Posterior cingulate gyrus (tissue), 11 donors: ENCODE data around the gene PDGFC.

ENCODE experiments used
- DNase-seq, 10 donors: peaks; one replicate each; pipeline versions ENCODE4 v3.0.0 to v3.0.0-alpha.2; 2020 to 2021; ENCODE audit warnings: mixed read lengths in 3 of 10
- intact Hi-C: fragments of 100-400 bp; cut with DNase I; formaldehyde crosslinking; loops from one replicate; pipeline ENCODE4 v1.15.1; 2023

Gene PDGFC

DNA sequence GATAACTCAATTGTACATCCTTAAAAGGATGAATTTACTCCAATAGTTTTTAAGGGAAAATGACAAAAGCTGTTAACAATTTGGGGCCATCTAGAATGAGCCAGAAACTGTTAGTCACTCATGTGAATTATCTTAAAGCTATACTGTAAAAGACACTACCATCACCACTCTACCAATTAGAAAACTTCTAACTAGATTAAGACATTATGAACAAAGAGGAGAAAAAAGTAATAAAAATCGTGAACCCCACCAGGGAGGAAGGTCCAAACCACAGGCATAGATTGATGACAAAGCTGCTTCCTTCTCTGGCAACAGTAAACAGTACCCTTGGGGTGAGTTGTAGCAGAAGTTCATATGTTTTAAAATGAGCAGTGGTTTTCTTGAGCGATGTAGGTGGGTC, 106.1 kb downstream of the PDGFC start:
- intact Hi-C loops = no loop called here

DNA sequence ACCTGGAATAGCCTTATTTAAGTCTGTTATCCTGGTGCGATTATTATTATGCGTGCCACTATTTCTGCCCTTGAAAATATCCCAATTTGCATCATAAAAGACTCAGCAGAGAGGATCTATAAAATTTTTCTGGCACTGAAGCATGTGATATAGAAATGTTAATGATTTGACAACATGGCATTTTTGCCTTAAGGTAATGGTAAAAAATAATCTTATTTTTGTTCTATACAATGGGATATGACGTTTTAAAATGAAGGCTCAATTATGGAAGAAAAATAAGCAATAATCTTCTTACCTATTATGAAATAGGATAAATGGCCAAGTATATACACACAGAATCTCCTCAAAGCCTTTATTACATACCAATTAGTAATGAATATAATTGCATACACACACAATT, 113.5 kb downstream of the PDGFC start:
- DNase-seq = no peak
- intact Hi-C loops = no loop called here

More for the DNA sequence above, 106.1 kb downstream of the PDGFC start:
- DNase-seq = no peak

DNA sequence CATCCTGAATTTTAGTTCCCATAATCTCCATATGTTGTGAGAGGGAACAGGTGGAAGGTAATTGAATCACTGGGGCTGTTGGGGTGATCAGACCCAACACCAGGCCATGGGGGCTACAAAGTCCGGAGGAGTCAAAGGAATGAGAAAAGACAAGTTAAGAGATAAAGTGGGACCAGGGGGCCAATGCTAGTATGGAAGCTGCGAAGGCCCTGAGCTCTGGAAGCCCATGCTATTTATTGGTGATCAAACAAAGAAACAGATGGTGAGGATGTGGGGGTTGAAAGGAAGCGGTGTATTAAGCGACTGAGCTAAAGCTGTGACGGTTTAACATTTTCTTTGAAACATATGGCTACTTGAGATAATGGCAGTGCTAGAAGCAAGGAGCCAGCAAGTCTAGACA, 132.8 kb downstream of the PDGFC start:
- intact Hi-C loops = no loop called here
- no peak for DNase-seq

GRCh38 chr4:156837625-156838345, 133.8 kb downstream of the PDGFC start:
- DNase-seq = no peak
- intact Hi-C loops = no loop called here

GRCh38 chr4:156832886-156833285, 138.7 kb downstream of the PDGFC start:
- DNase-seq = no peak
- intact Hi-C loops = no loop called here

DNA sequence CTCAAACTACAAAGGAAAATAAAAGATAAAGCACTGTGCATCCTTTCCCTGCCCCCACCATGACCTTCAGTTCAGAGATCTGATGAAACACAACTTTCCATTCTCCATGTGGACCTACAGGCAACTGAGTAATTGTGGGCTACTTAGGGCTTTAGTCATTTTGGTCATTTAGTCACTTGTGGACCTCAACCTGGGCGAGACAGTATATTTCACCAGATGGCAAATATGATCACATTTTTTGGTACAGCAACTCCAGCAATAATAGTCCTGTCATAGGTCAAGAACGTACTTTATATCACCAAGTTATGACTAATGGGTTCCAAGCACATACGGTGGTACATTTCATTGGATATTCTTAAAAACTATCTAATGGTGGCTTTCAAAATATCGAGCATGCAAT, 141.2 kb downstream of the PDGFC start:
- no peak for DNase-seq
- intact Hi-C loops = no loop called here

DNA sequence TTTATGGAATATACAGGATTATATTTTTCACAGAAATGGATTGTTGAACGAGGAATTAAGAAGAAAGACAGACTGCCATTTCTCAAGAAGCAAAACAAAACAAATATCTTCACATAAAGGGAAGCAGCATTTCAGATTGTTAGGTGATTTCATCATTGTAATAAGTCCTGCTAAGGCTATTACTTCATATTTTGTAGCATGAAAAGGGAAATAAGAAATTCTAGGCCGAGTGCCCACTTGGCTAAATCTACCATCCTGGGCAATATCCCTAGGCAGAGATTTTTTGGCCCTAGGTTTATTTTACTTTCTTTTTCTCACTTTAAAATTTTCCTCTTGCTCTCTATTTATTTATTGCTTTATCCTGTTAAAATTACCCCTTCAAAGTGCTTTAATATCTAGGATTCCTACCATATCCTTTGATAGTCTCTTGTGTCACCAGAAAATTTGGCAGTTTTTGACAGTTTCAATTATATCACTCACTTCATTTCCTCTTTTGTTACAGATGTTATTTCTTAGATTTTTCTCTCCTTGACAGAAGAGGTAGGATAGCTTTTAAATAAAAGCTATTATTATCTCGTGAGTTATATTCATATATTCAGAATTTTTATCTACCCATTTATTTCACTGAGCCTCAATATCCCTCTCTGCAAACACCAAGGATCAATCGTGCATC, 142.3 kb downstream of the PDGFC start:
- intact Hi-C loops = no loop called here
- DNase-seq = no peak

DNA sequence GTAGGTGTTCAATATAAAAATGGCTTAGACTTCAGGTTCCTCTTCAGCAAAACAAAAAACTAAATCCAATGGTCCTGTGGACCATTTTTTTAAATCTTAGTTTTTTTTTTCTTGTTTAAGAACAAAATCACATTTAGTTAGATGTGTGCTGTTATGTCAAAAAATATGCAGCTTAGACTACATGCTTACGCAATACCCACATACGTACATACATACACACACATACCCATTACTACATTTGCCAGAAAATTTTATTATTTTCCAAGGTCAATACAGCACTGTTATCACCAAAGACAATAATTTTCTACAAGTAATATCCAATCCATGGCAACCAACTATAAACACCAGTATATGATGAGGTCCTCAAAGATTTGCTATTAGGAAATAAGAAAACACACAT, 144.1 kb downstream of the PDGFC start:
- intact Hi-C loops = no loop called here
- no peak for DNase-seq

DNA sequence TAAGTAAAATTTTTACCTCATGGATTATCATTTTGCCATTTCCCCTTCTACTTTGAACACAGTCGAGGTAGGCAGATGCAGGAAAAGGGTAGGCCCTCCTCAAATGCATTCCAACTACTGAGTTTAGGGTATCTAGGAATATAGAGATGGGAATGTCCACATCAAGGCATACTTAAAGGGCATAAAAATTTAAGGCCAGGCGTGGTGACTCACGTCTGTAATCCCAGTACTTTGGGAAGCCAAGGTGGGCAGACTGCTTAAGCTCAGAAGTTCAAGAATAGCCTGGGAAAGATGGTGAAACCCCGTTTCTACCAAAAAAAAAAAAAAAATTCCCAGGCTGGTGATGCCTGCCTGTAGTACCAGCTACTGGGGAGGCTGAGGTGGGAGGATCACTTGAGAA, 146.5 kb downstream of the PDGFC start:
- intact Hi-C loops = no loop called here
- no peak for DNase-seq

DNA sequence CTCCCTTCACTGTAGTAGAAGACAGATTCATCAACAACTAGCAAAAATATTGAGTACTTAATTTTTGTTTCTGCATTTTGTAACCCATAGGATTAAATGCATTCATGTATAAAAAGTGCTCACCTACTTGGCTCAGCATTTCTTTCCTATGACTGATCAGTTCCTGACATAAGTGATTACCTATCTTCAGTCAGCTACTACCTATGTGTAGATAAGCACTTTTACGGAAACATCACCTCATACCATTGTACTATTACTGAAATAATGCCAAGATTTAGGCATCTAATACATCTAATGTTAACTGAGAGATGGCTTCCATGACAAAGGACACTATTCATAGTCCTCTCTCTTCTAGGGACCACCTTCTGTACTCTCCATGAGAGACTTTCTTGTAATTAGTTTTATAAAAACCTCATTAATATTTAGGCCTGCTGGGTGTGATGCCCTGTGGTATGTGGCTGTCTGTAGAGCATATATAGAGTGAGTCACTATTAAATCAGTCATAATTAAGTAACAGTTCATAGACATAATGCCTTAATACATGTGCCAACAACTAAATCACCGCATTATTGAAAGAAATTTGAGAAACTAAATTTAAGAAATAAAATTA, 147.0 kb downstream of the PDGFC start:
- intact Hi-C loops = no loop called here
- DNase-seq = no peak

GRCh38 chr4:156820931-156821330, 150.7 kb downstream of the PDGFC start:
- intact Hi-C loops = no loop called here
- no peak for DNase-seq

GRCh38 chr4:156816360-156816755, 155.2 kb downstream of the PDGFC start:
- no peak for DNase-seq
- intact Hi-C loops = no loop called here

DNA sequence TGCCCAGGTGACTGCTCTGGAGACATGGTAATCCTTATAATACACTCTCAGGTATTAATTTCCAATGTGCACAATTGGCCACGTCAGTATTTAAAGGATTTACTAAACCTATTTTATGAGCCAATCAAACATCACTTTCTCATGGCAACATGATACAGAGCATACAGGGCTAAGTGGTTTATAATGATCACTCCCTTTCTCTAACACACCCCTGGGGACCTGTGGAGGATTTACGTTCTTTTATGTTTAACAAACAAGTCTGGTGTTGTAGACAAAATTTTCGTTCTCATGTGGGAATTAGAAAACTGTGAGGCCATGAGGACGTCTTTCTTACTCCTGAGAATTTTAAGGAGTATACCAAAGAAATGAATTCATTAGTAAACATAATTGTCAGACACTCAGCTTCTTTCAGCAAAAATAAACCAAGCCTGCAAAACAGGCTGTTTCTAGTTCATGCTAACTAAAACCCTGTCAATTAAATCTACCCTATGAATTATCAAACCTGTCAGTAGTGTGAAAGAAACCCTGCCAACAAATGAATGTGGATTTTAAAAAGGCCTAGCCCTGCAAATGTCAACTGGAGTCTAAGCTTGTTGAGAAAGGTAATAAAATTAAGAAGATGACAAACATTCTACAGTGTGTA, 155.8 kb downstream of the PDGFC start:
- intact Hi-C loops = no loop called here
- DNase-seq = no peak

DNA sequence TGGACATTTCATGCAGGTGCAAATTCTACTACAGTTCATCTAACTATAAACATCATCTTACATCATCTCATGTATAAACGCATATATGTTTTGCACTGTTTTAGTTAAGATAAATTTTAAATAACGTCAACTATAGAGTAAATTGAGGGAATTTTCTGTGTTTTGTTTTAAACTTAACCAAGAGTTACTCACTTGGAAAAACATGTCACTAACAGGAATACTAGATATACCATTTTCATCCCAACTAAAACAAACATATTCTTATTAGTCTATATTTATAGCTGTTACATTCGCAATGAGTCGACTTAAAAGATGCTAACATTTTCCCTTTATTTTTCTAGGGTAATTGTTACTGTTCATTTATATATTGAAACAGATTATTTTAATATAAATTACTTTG, 159.6 kb downstream of the PDGFC start:
- intact Hi-C loops = no loop called here
- DNase-seq = no peak

- intact Hi-C loops = no loop called here
- no peak for DNase-seq
These were observed 160.3 kb downstream of the PDGFC start for GRCh38 chr4:156811286-156811685.

DNA sequence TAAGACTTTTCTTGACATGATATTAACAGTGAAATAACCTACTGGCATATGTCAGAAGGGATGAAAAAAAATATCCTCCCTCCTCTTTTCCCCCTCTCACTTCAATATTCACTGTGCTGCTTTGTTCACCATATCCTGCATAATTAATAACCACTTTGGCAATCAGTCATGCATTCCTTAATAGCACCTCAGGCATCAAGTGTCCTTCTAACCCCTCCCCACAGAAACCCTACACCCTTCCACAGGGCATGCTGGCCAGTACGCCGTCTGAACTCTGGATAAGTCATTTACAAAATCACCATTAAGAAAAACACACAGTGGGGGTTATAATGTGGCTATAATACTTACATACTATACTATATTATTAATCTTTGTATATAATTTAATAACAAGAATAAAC, 165.9 kb downstream of the PDGFC start:
- DNase-seq = no peak
- intact Hi-C loops = no loop called here

DNA sequence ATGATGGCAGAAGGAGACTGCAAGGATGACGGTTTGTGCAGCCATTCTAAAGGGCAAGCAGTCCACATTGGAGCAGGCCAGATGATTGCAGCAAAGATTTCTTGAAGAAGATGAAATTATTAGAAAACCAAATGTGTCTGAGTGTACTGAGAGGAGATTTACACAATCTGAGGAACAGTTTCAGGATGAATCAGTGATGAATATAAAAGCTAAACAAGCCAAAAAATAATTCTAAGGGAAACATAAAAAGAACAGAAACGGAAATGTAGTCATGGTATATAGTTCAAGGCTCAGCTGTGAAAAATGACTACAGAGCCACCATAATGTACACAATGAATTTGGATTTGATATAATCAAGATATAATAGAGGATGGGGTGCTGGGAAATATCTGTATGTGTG, 168.5 kb downstream of the PDGFC start:
- DNase-seq = no peak
- intact Hi-C loops = no loop called here

- no peak for DNase-seq
- intact Hi-C loops = no loop called here
These were observed 171.1 kb downstream of the PDGFC start for GRCh38 chr4:156800463-156800862.

- intact Hi-C loops = no loop called here
- no peak for DNase-seq
These were observed 172.4 kb downstream of the PDGFC start for GRCh38 chr4:156799121-156799589.

DNA sequence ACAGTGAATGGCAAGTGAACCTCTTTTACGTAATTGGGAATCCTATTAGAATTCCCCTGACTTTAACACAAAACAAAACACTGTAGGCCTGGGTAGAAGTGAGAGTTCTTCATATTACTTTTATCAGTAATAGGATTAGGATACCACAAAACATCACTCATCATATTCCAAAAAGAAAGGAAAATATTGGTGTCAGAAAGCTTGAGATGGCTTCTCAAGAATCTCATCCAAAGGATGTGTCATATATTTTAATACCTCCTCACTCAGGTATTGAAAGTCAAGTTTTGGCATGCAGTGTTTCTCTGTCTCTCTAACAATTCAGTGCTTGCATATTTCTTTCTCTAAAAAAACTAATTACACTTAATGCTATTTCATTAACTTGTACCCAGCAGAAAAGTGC, 173.2 kb downstream of the PDGFC start:
- intact Hi-C loops = no loop called here
- DNase-seq = no peak

GRCh38 chr4:156797206-156797605, 174.4 kb downstream of the PDGFC start:
- peak in 1 of 10 donors; percentile 25 for DNase-seq
- intact Hi-C loops = no loop called here
